Activated gamma-delta T cell treated with Interleukin-2 at 50 U/mL for 16 hours (primary cell): Measurements from ENCODE around the gene TRAF4.

Source experiments
- DNase-seq: peaks from one replicate; pipeline ENCODE4 v3.0.0-alpha.2; 2020

TRAF4 gene, protein sequence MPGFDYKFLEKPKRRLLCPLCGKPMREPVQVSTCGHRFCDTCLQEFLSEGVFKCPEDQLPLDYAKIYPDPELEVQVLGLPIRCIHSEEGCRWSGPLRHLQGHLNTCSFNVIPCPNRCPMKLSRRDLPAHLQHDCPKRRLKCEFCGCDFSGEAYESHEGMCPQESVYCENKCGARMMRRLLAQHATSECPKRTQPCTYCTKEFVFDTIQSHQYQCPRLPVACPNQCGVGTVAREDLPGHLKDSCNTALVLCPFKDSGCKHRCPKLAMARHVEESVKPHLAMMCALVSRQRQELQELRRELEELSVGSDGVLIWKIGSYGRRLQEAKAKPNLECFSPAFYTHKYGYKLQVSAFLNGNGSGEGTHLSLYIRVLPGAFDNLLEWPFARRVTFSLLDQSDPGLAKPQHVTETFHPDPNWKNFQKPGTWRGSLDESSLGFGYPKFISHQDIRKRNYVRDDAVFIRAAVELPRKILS

GRCh38 chr17:28743243-28744103 is at the start of gene TRAF4:
TRAF4 (plus strand) TSS chr17:28744011; CDS start chr17:28744113, 102 bp downstream.
- peak; percentile 69 for DNase-seq

- DNase-seq = no peak
Observed at GRCh38 chr17:28698253-28698941, 45.4 kb upstream of the TRAF4 start.

DNA sequence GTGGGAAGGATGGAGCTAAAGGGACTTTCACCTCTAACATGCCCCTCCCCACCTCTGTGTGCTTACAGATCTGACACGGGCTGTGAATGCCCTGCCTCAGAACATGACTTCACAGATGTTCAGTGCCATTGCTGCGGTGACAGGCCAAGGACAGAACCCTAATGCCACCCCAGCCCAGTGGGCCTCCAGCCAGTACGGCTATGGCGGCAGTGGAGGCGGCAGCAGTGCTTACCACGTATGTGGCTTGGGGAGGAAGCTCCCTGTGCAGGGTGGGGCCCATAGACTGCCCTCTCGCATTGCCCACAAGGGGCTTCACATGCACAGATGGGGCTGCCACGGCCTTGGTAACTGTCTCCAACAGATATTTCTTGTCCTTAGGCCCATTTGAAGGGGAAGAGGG is 43.5 kb upstream of the TRAF4 start:
- no peak for DNase-seq

- DNase-seq = no peak
Observed at GRCh38 chr17:28700830-28701492, 42.9 kb upstream of the TRAF4 start.

- DNase-seq = no peak
Observed at GRCh38 chr17:28702026-28702751, 41.6 kb upstream of the TRAF4 start.

GRCh38 chr17:28702752-28703150 is 41.1 kb upstream of the TRAF4 start:
- DNase-seq = no peak

DNA sequence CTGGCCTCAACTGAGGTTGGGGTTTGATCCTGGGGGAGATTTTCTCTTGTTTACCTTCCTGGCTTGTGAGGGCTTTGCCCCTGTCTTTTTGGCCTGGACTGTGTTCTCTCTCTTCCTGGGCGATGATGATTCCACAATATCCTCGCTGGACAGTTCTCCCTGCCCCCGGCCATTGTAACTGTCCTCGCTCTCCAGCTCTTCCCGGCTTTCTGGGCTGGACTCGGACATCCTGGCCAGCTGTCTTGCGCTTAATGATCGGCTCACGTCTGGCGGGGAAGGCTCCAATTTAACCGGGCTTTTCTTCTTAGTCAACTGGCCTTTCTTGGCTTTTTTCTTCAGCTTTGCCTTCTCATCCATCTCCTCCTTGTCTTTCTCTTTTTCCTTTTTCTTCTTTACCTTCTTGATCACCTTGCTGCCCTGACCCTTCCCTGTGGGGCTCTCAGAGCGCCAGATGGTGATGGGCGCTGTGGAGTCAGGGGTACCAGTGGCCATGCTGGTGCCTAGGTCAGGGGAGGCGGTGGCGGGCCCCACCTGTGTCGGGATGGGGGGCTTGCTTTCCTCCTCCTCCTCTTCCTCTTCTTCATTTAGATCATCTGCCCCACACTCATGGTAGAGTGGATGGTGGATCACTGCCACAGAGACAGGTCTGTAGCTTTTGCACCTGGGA is 40.1 kb upstream of the TRAF4 start:
- no peak for DNase-seq

GRCh38 chr17:28704219-28704858 is 39.5 kb upstream of the TRAF4 start:
- no peak for DNase-seq

DNA sequence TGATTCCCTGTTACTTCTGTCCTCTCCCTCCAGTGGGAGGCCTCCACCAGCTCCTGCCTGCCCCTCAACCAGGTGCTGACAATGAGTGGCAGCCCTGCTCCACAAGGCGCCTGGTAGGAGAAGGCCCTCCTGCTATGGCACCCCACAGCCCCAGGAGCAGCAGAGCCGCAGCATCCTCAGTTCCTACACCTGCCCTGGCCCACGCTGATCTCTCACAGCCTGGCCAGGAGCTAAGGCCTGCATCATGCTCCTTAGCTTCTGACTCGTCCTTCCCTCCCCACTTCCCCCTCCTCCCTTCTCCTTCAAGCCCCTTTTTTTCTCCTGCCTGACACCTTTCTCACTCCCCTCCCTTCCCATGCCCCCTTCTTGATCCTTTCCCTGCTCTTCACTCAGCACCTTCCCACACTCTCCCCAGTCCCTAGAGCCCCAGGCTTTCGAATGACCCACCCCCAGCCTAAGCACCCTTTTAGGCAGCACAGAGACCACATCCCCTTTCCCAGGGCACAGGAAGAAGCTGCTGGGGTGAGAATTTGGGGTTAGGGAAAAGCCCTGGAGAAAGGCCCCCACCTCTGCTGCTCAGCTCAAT is 38.6 kb upstream of the TRAF4 start:
- no peak for DNase-seq

- no peak for DNase-seq
Observed at GRCh38 chr17:28705728-28706334, 38.0 kb upstream of the TRAF4 start.

DNA sequence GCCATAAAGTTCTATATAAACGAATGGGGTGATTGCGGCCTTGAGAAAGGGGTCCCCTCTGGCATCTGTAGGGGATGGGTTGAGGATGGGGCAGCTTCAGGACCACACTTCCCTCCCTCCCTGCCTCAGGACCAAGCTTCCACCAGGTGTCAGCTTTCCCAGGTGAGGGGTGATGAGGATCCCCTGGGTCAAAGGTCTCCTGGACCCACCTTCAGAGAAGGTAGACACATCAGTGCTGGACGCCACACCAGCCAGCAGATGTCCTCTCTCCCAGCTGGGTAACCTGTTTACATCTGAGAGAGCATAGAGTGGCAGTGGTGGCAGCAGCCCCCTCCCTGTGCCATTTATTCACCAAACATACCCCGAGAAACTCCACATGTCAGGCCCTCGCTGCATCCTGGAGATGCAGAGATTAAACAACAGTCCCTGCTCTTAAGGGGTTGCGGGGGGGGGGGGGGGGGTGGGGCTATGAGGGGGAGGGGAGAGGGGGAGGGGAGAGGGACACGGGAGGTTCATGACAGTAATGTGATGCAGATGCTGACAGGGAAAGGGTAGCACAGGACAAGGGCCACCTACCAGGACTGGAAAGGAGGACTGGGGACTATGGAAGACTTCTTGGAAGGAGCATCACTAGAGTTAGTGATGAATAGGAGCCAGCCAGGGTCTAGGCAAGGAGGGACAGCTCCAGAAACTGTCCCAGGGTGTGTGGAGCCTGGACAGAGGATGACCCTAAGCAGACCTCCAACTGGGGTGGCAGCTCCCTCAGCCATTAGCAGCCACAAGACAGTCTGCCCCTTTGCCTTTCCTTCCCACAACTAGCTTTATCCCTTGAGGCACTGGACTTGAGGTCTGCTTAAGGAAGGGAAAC is 37.1 kb upstream of the TRAF4 start:
- no peak for DNase-seq

DNA sequence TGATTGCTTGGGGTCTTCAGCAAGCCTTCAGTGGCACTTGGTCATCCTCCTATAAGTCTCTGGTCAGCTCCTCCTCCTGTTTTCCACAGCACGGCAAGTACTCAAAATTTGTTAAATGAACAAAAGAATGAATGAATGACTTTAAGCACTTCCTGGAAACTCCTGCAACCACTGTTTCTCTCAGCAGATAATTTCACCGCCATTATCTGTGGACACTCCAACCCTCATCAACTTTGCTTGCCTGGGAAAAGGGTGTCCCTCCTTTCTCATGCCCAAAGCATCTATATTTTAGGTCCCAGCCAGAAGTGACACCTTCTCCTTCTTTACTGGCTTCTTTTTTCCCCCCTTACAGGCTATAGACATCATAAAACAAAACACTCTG is 36.5 kb upstream of the TRAF4 start:
- no peak for DNase-seq

DNA sequence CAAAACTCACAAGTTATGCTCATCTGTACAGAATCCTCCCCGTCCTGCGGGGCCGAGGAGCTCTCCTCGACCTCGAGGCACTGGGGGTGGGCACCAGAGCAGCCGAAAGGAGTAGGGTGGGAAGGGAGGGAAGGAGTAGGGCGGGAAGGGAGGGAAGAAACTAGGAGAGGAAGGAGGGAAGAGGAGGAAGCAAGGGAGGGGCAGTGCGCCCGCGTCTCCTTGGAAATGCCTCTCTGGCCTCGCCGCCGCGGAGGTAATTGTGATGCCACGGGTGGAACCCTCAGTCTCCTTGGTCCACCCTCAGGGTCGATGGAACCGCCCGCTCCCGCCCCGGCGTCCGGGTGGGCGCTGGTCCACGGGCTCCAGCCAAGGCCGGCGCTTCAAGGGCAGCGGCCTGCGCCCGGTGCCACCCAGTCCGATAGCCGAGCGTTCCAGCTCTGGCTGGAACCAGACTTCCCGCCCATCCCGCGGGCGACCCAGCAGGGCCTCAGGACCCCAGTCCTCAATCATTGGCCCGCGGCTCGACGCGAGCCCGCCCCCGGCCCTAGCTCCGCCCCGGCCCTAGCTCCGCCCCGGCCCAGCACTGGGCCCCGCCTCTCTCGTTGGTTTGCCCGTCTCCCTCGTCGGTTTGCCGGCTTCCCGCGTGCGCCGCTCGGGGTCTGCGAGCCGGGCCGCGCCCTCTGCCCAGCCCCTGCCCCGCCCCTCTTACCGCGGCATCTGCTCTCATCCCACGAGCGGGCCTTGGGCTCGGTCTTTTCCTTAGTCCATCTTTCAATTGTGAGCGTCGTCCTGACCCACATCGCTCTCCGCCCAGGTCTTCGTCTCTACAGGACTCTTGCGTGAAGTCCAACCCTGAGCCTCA is 32.7 kb upstream of the TRAF4 start:
- peak; percentile 81 for DNase-seq

DNA sequence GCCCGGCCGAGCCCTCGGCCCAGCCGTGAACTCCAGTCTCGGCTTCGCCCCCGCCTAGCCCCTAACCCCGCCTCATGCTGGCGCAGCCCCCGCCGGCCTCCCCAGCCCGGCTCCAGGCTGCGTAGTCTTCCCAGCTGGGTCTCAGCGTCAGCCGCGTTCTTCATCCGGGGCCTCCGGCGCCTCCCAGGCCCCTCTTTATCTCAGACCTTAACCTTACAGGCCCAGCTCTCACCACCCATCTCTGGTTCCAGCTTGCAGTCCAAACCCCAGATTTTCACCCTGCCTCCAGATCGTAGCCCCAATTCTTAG is 32.1 kb upstream of the TRAF4 start, which contains the start of gene PROCA1:
Gene PROCA1 (minus strand): TSS at position 166 of the 309 bp plus-strand sequence. CDS start 228 bp downstream, outside the sequence.
- peak; percentile 28 for DNase-seq

- peak; percentile 48 for DNase-seq
Observed at GRCh38 chr17:28712032-28712704, 31.6 kb upstream of the TRAF4 start.

DNA sequence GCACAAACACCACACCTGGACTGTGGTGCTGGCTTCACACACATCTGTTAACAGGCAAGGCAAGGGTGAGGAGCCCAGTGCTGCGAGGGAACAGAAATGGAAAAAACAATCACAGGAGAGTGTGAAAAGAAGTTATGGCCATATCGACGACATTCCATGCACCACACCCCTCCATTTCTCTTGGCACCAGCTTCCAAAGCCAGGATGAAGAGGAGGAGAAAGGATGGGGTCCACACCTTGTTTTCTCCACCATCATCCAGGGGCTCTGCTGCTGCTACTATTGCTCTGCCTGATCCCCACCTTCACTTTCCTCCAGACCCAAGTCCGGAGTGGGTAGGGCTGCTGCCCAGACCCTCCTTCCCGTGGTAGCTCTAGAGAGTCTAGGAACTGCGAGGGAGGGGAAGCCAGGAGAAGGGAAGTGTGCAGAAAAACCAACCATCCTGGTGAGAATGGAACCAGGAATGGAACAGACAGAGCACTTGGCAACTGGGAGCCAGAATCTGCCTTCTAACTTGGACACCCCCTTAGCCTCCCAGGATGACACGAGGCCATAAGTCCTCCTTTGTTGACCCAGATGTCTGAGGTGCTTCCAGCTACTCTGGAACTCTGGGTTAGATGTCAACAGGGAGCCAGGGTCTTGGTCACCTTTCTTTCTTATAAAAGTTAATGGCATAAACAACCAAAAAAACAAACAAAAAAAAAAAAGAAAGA is 31.0 kb upstream of the TRAF4 start:
- no peak for DNase-seq

DNA sequence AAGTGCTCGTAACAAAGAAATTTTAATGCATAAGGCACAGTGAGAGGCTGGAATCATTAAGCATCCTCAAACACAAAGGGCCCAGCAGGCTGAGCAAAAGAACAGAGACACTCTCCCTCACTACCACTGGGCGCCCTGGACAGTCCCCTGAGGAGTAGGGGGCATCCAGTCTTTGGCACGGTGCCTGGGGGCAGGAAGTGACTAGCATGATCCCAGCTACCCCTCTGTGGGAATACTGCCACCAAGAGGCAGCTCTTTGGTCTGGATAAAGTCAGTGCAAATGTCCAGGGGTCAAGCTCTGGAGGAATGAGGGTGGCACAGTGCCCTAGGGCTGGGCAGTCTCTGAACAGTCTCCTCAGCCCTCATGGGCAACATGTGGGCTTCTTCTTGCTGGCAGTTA is 29.5 kb upstream of the TRAF4 start:
- DNase-seq = no peak
